GM12874 (cell line): ENCODE data around the gene PHLDA3.

Source experiments
- CTCF ChIP-seq: IDR thresholded peaks from 2 replicates; pipeline ENCODE4 v1.5.1; 2011; ENCODE audit warnings: low read depth, mild to moderate bottlenecking, control low read depth, low read length, moderate library complexity; ENCODE audit not compliant: insufficient read depth

Gene PHLDA3

GRCh38 chr1:201501812-201502510 is 33.0 kb upstream of the PHLDA3 start:
- TF ChIP-seq CTCF, result no peak

DNA sequence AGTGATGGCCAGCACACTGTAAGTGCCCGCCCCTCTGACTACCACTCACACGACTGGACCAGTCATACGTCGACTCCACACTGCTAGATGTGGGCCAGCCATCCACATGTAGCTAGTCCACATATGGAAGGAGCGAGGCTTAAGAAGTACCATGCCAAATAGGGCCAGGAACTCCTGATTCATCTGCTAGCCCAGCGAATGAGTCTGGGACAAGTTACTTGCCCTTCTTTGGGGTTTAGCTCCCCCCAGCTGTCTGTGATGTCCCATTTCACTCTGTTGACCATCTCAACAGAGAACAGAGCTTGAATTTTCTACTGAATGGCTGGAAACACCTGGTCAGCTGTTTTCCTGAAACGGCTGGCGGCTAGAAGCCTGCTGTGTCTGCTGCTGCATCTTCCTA is 32.2 kb upstream of the PHLDA3 start:
- no peak for TF ChIP-seq CTCF

GRCh38 chr1:201500670-201501120 is 31.7 kb upstream of the PHLDA3 start:
- TF ChIP-seq CTCF, result no peak

GRCh38 chr1:201499795-201500669 is 31.0 kb upstream of the PHLDA3 start:
- no peak for TF ChIP-seq CTCF

- TF ChIP-seq CTCF, result no peak
These were observed 30.2 kb upstream of the PHLDA3 start for GRCh38 chr1:201499191-201499590.

- TF ChIP-seq CTCF, result no peak
These were observed 29.6 kb upstream of the PHLDA3 start for GRCh38 chr1:201498621-201499020.

DNA sequence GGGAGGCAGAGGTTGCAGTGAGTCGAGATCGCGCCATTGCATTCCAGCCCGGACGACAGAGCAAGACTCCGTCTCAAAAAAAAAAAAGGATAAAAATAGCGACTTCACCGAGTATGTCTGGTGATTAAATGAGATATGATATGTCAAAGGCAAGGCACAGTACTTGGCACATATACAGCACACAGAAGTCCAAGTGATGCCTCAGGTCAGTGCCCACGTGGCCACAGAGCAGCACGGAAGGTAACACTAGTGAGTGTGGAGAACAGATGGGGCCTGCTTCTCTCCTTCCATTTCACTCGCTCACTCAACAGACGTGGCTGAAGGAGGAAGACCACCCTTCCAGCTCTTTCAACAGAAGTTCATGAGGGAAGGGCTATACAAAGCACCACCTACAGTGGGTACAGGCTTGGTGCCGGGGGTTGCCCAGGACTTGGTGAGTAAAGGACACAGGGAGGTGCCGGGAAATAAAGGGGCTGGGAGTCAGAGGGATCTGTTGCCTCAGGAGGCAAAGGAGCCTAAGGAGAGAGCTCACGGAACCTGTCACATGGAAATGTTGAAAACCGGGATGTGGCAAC is 29.0 kb upstream of the PHLDA3 start:
- no peak for TF ChIP-seq CTCF
